ACHN (cell line): ENCODE data around the gene S100B.

ENCODE experiments used
- DNase-seq: peaks from one replicate; pipeline ENCODE4 v3.0.0-alpha.2; 2015
- in situ Hi-C: cut with HindIII; loops from 2 replicates; pipeline ENCODE4 v1.10.0; 2017; ENCODE audit warnings: low sequenced_read_pairs, low pct_ligation_motif_present, low pct_unique_long_range_greater_than_20kb

S100B gene

GRCh38 chr21:46604975-46605766 lies at the start of gene S100B:
Gene S100B, minus strand, starts transcription at chr21:46605082. Its CDS starts 2,667 bp downstream, at chr21:46602415.
- no peak for DNase-seq

GRCh38 chr21:46651121-46651520 lies 46.2 kb upstream of the S100B start:
- in situ Hi-C loops, result no loop called here
- DNase-seq, result no peak

More at GRCh38 chr21:46604975-46605766, at the start of gene S100B:
- in situ Hi-C loops, result no loop called here

GRCh38 chr21:46650476-46651098 lies 45.7 kb upstream of the S100B start:
- in situ Hi-C loops, result no loop called here

GRCh38 chr21:46649356-46649755 lies 44.5 kb upstream of the S100B start:
- DNase-seq, result no peak
- in situ Hi-C loops, result no loop called here

More at GRCh38 chr21:46650476-46651098, 45.7 kb upstream of the S100B start:
- no peak for DNase-seq

GRCh38 chr21:46648539-46648938 lies 43.7 kb upstream of the S100B start:
- in situ Hi-C loops, result no loop called here

GRCh38 chr21:46646541-46647154 lies 41.8 kb upstream of the S100B start:
- DNase-seq, result no peak
- in situ Hi-C loops, result no loop called here

More at GRCh38 chr21:46648539-46648938, 43.7 kb upstream of the S100B start:
- DNase-seq, result no peak

- DNase-seq, result no peak
- in situ Hi-C loops, result no loop called here
These were observed 41.0 kb upstream of the S100B start for GRCh38 chr21:46645840-46646239.

GRCh38 chr21:46643379-46644177 lies 38.7 kb upstream of the S100B start:
- in situ Hi-C loops, result no loop called here

GRCh38 chr21:46641656-46642055 lies 36.8 kb upstream of the S100B start:
- in situ Hi-C loops, result no loop called here
- DNase-seq, result no peak

More at GRCh38 chr21:46643379-46644177, 38.7 kb upstream of the S100B start:
- no peak for DNase-seq

- in situ Hi-C loops, result no loop called here
- DNase-seq, result peak; percentile 38
These were observed 34.9 kb upstream of the S100B start for GRCh38 chr21:46639489-46640386.

- in situ Hi-C loops, result no loop called here
These were observed 33.3 kb upstream of the S100B start for GRCh38 chr21:46637952-46638746.

GRCh38 chr21:46636550-46637285 lies 31.8 kb upstream of the S100B start:
- in situ Hi-C loops, result no loop called here
- no peak for DNase-seq

More at GRCh38 chr21:46637952-46638746, 33.3 kb upstream of the S100B start:
- DNase-seq, result no peak

- no peak for DNase-seq
- in situ Hi-C loops, result no loop called here
These were observed 31.3 kb upstream of the S100B start for GRCh38 chr21:46636181-46636512.

- peak; percentile 93 for DNase-seq
- in situ Hi-C loops, result no loop called here
These were observed 30.7 kb upstream of the S100B start, which contains the start of gene PRMT2 for GRCh38 chr21:46635324-46636180. Gene PRMT2, plus strand, starts transcription at chr21:46635674. Its CDS starts 1,278 bp downstream, at chr21:46636952.

GRCh38 chr21:46634966-46635323 lies 30.1 kb upstream of the S100B start:
- DNase-seq, result peak; percentile 90
- in situ Hi-C loops, result no loop called here

GRCh38 chr21:46634427-46634826 lies 29.5 kb upstream of the S100B start:
- DNase-seq, result no peak
- in situ Hi-C loops, result no loop called here
